ENCODE measurements around the gene RNF31. TPM values are rescaled to one million over a fixed set of nuclear protein-coding genes. Genes with fewer than 3 reads are reported as not detected.

RNF31 gene
- total RNA-seq, 6 experiments from 2014 or later, result 38.5 to 53.6 (median 47.2) TPM

- Mint-ChIP-seq H3K27me3 (ENCODE audit: insufficient read depth) (peaks cover 11% of the 10 kb centered on the region), H3K4me3 (no peak overlapping the region), H3K36me3 (ENCODE audit: low read depth) (peaks cover 18% of the 10 kb centered on the region), H3K9me3 (no peaks in the 10 kb centered on the region), H3K27ac (peak overlapping the region; percentile 88), H3K4me1 (ENCODE audit: low read depth) (peaks cover 16% of the 10 kb centered on the region)
- DNase-seq, result no peak
- TF ChIP-seq, protein P1, sequence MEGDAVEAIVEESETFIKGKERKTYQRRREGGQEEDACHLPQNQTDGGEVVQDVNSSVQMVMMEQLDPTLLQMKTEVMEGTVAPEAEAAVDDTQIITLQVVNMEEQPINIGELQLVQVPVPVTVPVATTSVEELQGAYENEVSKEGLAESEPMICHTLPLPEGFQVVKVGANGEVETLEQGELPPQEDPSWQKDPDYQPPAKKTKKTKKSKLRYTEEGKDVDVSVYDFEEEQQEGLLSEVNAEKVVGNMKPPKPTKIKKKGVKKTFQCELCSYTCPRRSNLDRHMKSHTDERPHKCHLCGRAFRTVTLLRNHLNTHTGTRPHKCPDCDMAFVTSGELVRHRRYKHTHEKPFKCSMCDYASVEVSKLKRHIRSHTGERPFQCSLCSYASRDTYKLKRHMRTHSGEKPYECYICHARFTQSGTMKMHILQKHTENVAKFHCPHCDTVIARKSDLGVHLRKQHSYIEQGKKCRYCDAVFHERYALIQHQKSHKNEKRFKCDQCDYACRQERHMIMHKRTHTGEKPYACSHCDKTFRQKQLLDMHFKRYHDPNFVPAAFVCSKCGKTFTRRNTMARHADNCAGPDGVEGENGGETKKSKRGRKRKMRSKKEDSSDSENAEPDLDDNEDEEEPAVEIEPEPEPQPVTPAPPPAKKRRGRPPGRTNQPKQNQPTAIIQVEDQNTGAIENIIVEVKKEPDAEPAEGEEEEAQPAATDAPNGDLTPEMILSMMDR (IDR thresholded peaks at IDR 0.05), result no peak
Observed at GRCh38 chr14:24179294-24179960, 32.1 kb downstream of the RNF31 start.

- TF ChIP-seq, protein P1 (IDR thresholded peaks at IDR 0.05), result no peak
- Mint-ChIP-seq H3K27me3 (ENCODE audit: insufficient read depth) (peaks cover 10% of the 10 kb centered on the region), H3K9me3 (no peaks in the 10 kb centered on the region), H3K4me3 (no peak overlapping the region), H3K36me3 (ENCODE audit: low read depth) (peaks cover 18% of the 10 kb centered on the region), H3K4me1 (ENCODE audit: low read depth) (peaks cover 16% of the 10 kb centered on the region), H3K27ac (peak overlapping the region; percentile 88)
- peak; percentile 83 for DNase-seq
Observed at GRCh38 chr14:24179961-24180796, 32.9 kb downstream of the RNF31 start.

DNA sequence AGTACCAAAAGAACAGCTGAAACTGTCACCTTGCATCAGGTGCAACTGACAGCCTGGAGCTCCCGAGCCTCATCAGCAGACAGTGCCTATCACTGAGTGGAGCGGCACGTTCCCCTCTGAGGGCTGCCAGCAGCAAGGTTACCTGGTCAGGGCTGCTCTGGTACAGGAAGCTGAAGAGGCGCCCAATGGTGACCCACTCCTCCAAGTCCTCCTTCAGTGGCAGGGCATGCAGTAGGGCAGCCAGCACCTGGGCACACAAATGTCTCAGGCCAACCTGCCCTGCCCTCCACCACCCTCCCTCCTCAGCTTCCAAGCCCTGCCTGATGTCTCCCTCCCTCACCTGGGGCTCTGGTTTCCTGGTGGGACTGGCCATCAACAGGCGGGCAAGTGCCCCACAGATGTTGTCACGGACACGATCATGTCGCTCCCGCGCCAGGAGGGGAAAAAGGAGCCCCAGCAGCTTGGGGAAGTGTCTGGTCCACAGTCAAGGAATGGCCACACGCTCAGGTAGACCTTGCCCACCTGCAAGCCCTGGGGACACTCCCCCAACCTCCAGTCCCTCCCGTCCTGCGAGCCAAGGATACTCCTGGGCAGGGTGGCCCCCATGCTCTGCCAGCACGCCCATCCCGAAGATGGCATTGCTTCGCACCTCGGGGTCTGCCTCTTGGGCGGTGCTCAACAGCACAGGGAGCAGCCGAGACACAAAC is 34.2 kb downstream of the RNF31 start:
- H3K4me1 Mint-ChIP-seq (ENCODE audit: low read depth), result peaks cover 16% of the 10 kb centered on the region
- TF ChIP-seq, protein P1 (IDR thresholded peaks at IDR 0.05), result no peak
- peaks cover 18% of the 10 kb centered on the region for H3K36me3 Mint-ChIP-seq (ENCODE audit: low read depth)
- no peak overlapping the region for H3K4me3 Mint-ChIP-seq
- no peak for DNase-seq
- peaks cover 10% of the 10 kb centered on the region for H3K27me3 Mint-ChIP-seq (ENCODE audit: insufficient read depth)
- H3K27ac Mint-ChIP-seq, result no peak overlapping the region
- H3K9me3 Mint-ChIP-seq, result no peaks in the 10 kb centered on the region

DNA sequence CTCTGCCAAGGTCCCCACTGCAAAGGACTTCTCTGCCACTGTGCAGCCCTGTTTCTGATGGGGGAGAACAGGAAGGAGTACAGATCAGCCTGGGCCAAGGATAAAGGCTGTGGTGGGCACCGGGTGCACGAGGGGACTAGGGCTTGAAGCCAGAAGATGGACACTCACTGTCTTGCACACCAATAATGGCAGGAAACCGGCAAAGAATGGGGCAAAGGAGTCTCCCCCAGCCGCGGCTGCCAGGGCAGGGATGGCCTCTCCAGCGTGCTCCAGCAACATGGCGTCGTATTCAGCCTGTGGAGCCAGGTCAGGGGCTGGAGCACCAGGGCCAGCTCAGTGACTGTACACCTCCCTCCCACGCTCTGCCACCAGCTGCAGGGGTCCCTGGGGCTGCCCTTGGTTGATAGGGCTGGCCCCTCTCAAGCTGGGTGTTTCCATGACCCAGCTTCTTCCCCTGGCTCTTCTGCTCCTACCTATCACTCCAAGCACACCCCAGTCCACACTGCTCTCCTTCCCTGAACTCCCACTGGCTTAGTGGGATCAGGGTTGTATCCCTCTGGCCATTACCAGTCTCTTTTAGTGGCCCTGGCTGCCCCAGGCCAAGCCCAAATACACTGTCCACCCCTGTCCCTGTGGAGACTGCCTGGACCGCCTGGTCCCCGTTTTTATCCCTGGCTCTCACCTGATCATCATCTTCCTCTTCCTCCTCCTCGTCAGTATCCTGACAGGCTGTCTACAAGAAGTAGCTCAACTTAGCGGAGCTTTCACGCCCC is 35.0 kb downstream of the RNF31 start:
- H3K27me3 Mint-ChIP-seq (ENCODE audit: insufficient read depth), result peaks cover 9% of the 10 kb centered on the region
- TF ChIP-seq, protein P1 (IDR thresholded peaks at IDR 0.05), result no peak
- H3K4me1 Mint-ChIP-seq (ENCODE audit: low read depth), result peaks cover 21% of the 10 kb centered on the region
- H3K9me3 Mint-ChIP-seq, result no peaks in the 10 kb centered on the region
- H3K27ac Mint-ChIP-seq, result no peak overlapping the region
- no peak for DNase-seq
- H3K4me3 Mint-ChIP-seq, result no peak overlapping the region
- peaks cover 23% of the 10 kb centered on the region for H3K36me3 Mint-ChIP-seq (ENCODE audit: low read depth)

- Mint-ChIP-seq H3K9me3 (no peaks in the 10 kb centered on the region), H3K36me3 (ENCODE audit: low read depth) (peaks cover 23% of the 10 kb centered on the region), H3K27me3 (ENCODE audit: insufficient read depth) (peaks cover 9% of the 10 kb centered on the region), H3K4me3 (no peak overlapping the region), H3K27ac (no peak overlapping the region), H3K4me1 (ENCODE audit: low read depth) (peaks cover 28% of the 10 kb centered on the region)
- no peak for DNase-seq
- TF ChIP-seq, protein P1 (IDR thresholded peaks at IDR 0.05), result no peak
Observed at GRCh38 chr14:24183014-24183481, 35.8 kb downstream of the RNF31 start.
